ENCODE results near the gene APPL2. TPM values are rescaled to one million over a fixed set of nuclear protein-coding genes. Genes with fewer than 3 reads are reported as not detected.
A peak's percentile ranks its signal among the peaks of the same experiment; 100 is the strongest.

Gene APPL2
- total and polyA plus RNA-seq, 2 of the 13 experiments (the other 11 are each of a cell fraction or from before 2014, with no cell fraction given): 9.9 to 11.1 TPM

DNA sequence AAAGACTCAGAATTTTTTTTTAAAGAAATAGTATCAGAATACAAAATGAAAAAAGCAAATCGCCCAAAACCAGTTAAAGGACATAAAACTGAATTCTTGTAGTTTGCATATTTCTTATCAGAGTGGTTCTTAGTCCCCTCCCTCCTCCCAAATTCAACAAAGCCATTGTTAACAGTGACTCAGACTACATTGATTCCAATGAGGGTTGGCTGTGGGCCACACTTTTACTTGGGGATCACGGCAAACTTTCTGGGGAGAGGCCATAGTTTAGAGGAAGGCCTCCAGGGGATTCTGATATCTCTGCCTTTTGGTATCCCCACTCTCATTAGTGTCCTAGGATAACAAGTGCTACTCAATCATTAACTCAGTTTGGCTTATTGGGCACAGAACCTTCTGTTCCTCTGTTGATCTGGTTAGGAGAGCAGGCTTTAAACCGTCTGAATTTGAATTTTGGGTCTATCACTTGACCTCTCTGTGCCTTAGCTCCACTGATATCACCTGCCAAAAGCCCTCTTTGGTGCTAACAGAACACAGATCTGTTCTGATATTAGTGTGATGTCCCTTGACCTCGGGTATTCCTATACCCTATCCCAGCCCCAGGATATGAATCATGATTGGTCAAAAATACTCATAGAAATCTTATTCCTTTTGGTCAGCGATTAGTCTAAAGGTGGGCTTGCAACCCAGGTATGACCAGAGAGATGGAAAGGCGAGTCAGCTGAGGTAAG, 45.2 kb upstream of the APPL2 start:
- no peak for ATAC-seq
- H2AFZ ChIP-seq (ENCODE audit: low read length): no peak overlapping the region
- no peak for TF ChIP-seq MIER3 (CRISPR knock-in tag; IDR thresholded peaks at IDR 0.05; ENCODE audit: borderline replicate concordance)
- no peak for TF ChIP-seq ZNF207 (IDR thresholded peaks at IDR 0.05; ENCODE audit: borderline replicate concordance)
- peak; percentile 47; the same call in 1 of the 2 replicates for TF ChIP-seq FOSL2 (CRISPR knock-in tag; IDR thresholded peaks at IDR 0.05)
- TF ChIP-seq SOX13 (IDR thresholded peaks at IDR 0.05): no peak
- peak in 1 of 2 experiments; percentile 46; a peak in 1 of 4 replicates for TF ChIP-seq SOX13 (CRISPR knock-in tag; conservative IDR thresholded peaks at IDR 0.05 in 1 of 2, IDR thresholded peaks at IDR 0.05 in 1 of 2)
- TF ChIP-seq ZBTB8A (CRISPR knock-in tag; IDR thresholded peaks at IDR 0.05; ENCODE audit: borderline replicate concordance, low read depth): no peak
- TF ChIP-seq SP1 (IDR thresholded peaks at IDR 0.05): no peak
- no peak for TF ChIP-seq SP1 (CRISPR knock-in tag; IDR thresholded peaks at IDR 0.05)
- TF ChIP-seq HIVEP1 (CRISPR knock-in tag; IDR thresholded peaks at IDR 0.05): no peak
- TF ChIP-seq, protein P1, sequence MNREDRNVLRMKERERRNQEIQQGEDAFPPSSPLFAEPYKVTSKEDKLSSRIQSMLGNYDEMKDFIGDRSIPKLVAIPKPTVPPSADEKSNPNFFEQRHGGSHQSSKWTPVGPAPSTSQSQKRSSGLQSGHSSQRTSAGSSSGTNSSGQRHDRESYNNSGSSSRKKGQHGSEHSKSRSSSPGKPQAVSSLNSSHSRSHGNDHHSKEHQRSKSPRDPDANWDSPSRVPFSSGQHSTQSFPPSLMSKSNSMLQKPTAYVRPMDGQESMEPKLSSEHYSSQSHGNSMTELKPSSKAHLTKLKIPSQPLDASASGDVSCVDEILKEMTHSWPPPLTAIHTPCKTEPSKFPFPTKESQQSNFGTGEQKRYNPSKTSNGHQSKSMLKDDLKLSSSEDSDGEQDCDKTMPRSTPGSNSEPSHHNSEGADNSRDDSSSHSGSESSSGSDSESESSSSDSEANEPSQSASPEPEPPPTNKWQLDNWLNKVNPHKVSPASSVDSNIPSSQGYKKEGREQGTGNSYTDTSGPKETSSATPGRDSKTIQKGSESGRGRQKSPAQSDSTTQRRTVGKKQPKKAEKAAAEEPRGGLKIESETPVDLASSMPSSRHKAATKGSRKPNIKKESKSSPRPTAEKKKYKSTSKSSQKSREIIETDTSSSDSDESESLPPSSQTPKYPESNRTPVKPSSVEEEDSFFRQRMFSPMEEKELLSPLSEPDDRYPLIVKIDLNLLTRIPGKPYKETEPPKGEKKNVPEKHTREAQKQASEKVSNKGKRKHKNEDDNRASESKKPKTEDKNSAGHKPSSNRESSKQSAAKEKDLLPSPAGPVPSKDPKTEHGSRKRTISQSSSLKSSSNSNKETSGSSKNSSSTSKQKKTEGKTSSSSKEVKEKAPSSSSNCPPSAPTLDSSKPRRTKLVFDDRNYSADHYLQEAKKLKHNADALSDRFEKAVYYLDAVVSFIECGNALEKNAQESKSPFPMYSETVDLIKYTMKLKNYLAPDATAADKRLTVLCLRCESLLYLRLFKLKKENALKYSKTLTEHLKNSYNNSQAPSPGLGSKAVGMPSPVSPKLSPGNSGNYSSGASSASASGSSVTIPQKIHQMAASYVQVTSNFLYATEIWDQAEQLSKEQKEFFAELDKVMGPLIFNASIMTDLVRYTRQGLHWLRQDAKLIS (CRISPR knock-in tag; IDR thresholded peaks at IDR 0.05): no peak
- TF ChIP-seq HOXA5 (CRISPR knock-in tag; IDR thresholded peaks at IDR 0.05): no peak
- TF ChIP-seq, protein P2, sequence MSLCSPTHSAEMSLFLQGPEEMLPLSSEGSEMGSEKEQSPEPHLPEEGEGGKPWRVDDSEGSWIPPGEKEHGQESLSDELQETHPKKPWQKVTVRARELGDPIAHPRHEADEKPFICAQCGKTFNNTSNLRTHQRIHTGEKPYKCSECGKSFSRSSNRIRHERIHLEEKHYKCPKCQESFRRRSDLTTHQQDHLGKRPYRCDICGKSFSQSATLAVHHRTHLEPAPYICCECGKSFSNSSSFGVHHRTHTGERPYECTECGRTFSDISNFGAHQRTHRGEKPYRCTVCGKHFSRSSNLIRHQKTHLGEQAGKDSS (CRISPR knock-in tag; IDR thresholded peaks at IDR 0.05; ENCODE audit: borderline replicate concordance, low read depth): no peak
- TF ChIP-seq ZIK1 (CRISPR knock-in tag; IDR thresholded peaks at IDR 0.05; ENCODE audit: borderline replicate concordance, low read depth): no peak
- TF ChIP-seq, protein P3, sequence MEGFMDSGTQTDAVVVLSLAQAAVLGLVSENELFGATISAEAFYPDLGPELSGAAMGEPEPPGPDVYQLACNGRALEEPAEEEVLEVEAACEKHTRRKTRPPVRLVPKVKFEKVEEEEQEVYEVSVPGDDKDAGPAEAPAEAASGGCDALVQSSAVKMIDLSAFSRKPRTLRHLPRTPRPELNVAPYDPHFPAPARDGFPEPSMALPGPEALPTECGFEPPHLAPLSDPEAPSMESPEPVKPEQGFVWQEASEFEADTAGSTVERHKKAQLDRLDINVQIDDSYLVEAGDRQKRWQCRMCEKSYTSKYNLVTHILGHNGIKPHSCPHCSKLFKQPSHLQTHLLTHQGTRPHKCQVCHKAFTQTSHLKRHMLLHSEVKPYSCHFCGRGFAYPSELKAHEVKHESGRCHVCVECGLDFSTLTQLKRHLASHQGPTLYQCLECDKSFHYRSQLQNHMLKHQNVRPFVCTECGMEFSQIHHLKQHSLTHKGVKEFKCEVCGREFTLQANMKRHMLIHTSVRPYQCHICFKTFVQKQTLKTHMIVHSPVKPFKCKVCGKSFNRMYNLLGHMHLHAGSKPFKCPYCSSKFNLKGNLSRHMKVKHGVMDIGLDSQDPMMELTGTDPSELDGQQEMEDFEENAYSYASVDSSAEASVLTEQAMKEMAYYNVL (CRISPR knock-in tag; IDR thresholded peaks at IDR 0.05; ENCODE audit: borderline replicate concordance): no peak
- no peak for TF ChIP-seq CCDC6 (CRISPR knock-in tag; IDR thresholded peaks at IDR 0.05)
- no peak for TF ChIP-seq ZNF549 (CRISPR knock-in tag; IDR thresholded peaks at IDR 0.05)

More for the DNA sequence above, 45.2 kb upstream of the APPL2 start:
- POLR2A ChIA-PET: interaction anchor here (1.5 kb wide), 1 partner anchor 45 kb away, joined by 4 read pairs; the partner anchor contains the start of gene APPL2
- no peak overlapping the region for H3K27ac ChIP-seq (ENCODE audit: extremely low read length, insufficient read depth, low read length)
- DNase-seq (ENCODE audit: low spot score): peak; percentile 14
- CTCF ChIA-PET (ENCODE audit: low intra/inter-chr PET ratio, low total read pairs): no interaction called here
- no peak for FAIRE-seq
- H3K4me3 ChIP-seq (replicated peaks in 1 of 3; ENCODE audit: insufficient read depth in 1 of 3, low read depth in 2 of 3, low read length in 3 of 3): no peak overlapping the region
- WGBS (ENCODE audit: low lambda C conversion rate): 37% methylated on average over 6 of the region's 6 CpGs
- peak overlapping the region; percentile 21 for H3K4me2 ChIP-seq (ENCODE audit: low read depth, low read length)
- H3K36me3 ChIP-seq (replicated peaks in 1 of 2; ENCODE audit: control insufficient read depth in 1 of 2, insufficient read depth in 2 of 2, low read length in 2 of 2): no peaks in the 10 kb centered on the region
- in situ Hi-C loops (cut with HindIII; ENCODE audit: extremely low pct_ligation_motif_present, low pct_unique_long_range_greater_than_20kb) (no loop called here), intact Hi-C loops (cut with micrococcal nuclease; ENCODE audit: unreplicated experiment) (no loop called here)
- no peaks in the 10 kb centered on the region for H4K20me1 ChIP-seq (ENCODE audit: insufficient read depth, low read length)
- H3K9me3 ChIP-seq (ENCODE audit: low read length): no peaks in the 10 kb centered on the region
- no peaks in the 10 kb centered on the region for H3K27me3 ChIP-seq (ENCODE audit: control insufficient read depth in 1 of 2, insufficient read depth in 2 of 2, low read length in 2 of 2)
- H3K9ac ChIP-seq (ENCODE audit: insufficient read depth, low read depth, low read length): no peak overlapping the region
- no peaks in the 10 kb centered on the region for H3K79me2 ChIP-seq (ENCODE audit: insufficient read depth, low read length)
- H3K4me1 ChIP-seq (ENCODE audit: insufficient read depth, low read length): peaks cover 40% of the 10 kb centered on the region
- no TSS peak for BruUV-seq (replicated peaks)
